Superior temporal gyrus (tissue), 1 donor: ENCODE data around the gene TUBGCP2.
"Not testable (repeated sequence)": the region's sequence is repeated elsewhere in the genome, so short reads cannot be mapped to it uniquely, and the experiment has no call there.

Experiments
- DNase-seq: peaks from one replicate; pipeline ENCODE4 v3.0.0-alpha.2; 2016; ENCODE audit errors: extremely low spot score

The TUBGCP2 gene

DNA sequence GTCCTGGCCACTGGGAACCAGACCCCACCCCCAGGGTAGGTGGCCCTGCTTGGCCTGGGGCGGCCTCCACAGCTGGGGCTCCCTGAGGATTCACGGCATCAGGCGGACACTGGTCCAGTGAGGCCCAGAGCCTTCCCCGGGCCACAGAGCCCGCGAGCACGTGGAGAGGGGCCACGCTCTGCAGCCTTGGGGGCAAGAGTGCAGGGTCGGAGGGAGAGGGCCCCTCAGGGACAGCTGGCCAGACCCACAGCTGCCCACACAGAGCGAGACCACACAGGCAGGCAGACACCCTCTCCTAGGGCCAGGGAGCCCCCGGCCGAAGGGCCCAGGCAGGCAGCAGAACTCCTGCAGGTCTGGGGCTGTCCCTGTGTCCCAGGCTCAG is 60.3 kb downstream of the TUBGCP2 start:
- no peak for DNase-seq

DNA sequence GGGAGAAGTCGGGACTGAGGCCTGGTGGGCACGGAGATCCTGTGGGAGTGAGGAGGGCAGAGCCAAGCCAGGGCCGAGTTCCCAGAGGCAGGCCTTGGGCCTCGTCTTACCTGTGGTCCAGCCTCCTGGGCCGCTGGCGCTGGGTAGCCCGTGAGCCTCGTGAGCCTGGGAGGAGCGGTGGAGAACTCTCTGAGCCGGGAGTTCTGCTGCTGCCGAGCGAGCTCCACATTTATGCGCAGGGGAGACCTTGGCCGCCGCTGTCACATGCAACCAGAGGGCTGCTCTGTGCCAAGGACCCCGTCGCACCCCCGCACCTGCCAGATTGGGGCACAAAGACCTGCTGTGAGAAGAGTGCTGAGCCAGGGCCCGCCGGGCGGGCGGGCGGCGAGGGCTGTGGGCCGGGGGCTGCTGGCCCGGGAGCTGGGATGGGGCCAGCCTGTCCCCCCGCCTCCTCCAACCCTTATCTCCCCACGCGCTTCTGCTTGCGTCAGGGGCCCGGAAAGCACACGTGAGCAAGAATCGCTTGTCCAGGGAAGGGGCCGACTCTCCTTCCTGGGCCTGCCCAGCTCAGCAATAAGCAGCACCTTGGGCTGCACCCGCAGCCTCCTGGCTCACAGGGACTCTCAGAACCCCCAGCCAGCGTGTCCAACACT is 60.9 kb downstream of the TUBGCP2 start:
- DNase-seq, result no peak

GRCh38 chr10:133246236-133246626 is 62.4 kb downstream of the TUBGCP2 start:
- no peak for DNase-seq

GRCh38 chr10:133245439-133246235 is 63.0 kb downstream of the TUBGCP2 start:
- DNase-seq, result no peak

- DNase-seq, result no peak
Measured at GRCh38 chr10:133243593-133243992, 65.1 kb downstream of the TUBGCP2 start.

- no peak for DNase-seq
Measured at GRCh38 chr10:133242611-133243356, 65.9 kb downstream of the TUBGCP2 start.

DNA sequence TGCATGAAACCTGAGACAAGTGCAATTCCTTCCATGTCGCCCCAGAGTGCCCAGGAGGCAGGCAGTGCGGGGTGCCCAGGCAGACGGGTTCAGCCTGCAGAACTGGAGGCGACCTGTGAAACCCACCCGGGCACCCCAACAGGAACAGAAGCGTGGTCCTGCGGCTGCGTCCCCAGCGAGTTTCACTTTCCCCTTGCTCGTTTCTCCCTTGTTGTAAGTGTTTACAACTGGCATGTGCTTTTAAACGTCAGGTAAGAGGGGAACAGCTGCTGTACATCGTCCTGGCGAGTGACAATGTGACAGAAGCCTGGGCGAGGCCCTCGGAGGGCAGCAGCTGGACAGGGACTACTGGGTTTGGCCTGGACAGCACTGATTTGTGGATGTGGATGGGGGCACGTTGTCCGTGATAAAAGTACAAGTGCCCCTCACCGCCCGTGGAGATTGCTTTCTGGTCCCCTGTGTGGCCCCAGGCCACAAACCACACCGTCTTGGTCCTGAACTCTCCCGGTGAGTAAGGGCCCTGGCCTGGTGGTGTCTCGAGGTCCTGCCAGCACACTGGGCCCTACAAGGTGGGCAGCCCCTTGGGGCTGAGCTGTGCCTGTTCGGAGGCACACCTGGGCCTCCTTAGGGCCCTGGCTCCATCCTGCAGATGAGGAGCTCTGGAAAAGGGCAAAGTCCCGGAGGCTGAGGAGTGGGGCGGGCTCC is 67.0 kb downstream of the TUBGCP2 start:
- DNase-seq, result no peak

GRCh38 chr10:133239990-133240389 is 68.7 kb downstream of the TUBGCP2 start:
- no peak for DNase-seq

DNA sequence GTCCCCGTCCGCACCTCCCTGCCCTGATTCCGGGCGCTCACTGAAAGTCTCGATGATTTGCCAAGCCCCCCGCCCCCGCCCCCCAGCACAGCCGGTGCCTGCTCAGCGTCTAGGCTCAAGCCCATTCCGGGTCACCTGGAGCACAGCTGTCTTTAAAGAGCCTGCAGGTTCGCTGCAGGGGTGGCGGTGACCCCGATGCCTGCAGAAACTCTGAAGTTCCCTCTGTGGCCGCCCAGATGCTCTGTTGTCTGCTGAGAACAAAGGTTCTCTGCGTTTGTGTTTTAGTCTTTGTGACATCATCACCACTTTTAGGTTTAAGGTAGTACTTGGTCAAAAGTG is 70.2 kb downstream of the TUBGCP2 start:
- DNase-seq, result no peak

DNA sequence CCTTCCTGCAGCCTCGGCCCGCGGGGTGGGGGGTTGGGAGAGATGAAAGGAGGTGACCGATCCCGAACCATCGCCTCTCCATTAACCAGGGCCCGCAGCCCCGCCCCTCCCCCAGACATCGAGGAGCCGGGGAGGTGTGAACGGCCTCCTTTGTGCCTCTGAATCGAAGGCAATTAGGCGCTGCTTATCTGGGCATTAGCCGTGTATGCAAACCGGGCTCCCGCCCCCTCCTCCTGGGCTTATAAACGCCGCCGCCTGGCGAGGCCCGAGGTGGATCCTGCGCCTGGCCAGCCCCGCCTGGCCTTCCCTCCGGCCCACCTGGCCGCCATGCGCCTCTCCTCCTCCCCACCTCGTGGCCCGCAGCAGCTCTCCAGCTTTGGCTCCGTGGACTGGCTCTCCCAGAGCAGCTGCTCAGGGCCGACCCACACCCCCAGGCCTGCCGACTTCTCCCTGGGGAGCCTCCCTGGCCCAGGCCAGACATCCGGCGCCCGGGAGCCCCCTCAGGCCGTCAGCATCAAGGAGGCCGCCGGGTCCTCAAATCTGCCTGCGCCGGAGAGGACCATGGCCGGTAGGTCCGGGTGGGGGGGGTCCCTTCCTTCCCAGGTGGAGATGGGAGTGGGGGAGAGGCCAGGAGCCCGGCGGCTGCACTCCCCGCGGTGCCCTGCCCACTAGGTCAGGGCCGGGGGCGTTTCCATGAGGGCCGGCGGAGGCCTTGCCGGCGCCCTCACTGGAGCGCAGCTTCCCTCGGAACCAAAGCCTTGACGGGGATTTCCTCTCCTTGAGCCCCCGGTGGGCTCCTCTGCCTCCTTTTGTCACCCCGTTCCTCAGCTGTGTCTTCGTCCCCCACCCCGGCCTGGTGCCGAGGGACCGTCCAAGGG is 70.8 kb downstream of the TUBGCP2 start, which contains the start of gene VENTX:
VENTX (plus strand) TSS at position 268 of the 878 bp plus-strand sequence; CDS start at position 328, 60 bp downstream.
- DNase-seq, result no peak

DNA sequence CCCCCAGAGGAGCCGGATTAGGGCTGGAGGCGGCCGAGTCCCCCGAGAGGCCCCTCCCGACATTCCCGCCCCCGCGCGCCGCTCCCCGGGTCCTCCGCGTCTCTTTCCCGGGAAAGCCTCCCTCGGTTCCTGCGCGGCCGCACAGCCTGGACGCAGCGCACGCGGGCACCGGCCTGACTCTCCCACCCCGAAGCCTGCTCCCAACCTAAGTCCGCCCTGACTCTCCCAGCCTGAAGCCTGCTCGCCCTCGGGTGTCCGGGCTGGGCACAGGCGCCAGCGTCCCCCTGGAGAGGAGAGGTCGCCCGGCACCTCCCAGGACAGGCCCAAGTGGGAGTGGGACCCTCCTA is 71.5 kb downstream of the TUBGCP2 start:
- no peak for DNase-seq

DNA sequence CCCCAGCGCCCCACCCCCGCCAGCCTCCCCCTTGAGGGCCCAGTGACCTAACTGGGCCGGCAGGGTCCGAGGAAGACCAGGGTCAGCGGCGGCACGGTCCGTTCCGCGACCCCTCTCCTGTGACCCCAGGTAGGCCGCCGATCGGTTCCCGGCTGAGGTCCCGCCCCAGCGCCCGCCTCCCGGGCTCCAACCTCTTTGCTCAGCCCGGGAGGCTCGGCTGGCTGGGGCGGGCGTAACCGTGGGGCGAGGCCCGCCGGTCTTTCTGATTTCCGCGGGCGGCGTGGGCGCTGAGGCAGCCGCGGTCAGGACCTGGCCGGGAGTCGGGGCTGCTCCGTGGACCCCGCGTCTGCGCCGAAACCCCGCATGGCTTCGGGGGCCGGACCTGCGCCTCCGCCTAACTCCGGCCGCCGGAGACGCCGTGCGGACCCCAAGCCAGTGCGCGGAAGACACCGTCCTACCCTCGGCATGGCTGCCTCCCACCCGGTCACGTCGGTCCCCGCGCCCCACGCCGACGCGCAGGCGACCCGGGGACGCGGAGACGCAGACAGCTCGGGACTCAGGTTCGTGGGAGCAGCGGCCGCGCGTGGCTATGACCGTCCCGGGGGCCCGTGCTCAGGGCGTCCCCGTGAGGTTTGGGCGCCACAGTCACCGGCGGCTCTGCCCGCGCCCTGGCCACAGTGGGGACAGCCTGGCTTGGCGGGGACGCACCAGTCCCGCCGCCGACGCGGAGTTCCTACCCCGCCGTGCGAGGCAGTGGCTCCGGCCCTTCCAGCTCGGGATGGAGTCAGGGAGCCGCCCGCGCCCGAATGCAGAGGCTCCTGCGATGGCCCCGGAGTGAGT is 72.1 kb downstream of the TUBGCP2 start:
- no peak for DNase-seq

- DNase-seq, result no peak
Measured at GRCh38 chr10:133235932-133236331, 72.7 kb downstream of the TUBGCP2 start.

DNA sequence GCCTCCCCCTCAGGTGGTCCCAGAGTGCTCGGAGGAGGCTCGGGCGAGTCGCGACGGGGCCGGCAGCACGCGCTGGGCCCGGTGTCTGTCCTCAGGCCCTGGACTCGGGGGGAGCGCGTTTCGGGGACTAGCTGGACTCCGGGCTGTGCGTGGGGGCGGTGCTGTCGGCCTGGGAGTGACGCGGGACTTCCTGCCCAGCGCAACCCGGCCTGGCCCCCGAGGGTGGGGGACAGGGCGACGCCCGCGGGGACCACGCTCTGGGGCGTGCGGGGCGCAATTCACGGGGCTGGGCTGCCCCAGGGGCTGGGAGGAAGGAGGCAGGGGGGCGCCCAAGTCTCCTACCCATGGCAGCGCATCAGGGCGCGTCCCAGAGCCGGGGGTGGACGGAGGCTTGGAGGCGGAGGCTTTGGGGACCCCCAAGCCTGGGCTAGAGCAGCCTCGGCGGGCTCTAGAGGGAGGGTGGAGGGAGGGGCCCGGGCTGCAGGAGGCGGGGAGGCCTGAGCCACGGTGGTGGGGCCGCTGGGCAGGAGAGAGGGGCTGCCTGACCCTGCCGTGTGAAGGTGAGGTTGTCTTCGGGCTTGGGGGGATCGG is 73.3 kb downstream of the TUBGCP2 start:
- DNase-seq, result no peak

- DNase-seq, result not testable (repeated sequence)
Measured at GRCh38 chr10:133234796-133235195, 73.9 kb downstream of the TUBGCP2 start.

GRCh38 chr10:133231946-133232574 is 76.6 kb downstream of the TUBGCP2 start:
- DNase-seq, result no peak

GRCh38 chr10:133231244-133231945 is 77.3 kb downstream of the TUBGCP2 start:
- DNase-seq, result no peak

- DNase-seq, result no peak
Measured at GRCh38 chr10:133230387-133231195, 78.1 kb downstream of the TUBGCP2 start.
